Endothelial cell of umbilical vein (primary cell): ENCODE results near the gene MMP19.

ENCODE experiments used
- CTCF ChIP-seq, 2 donors: IDR thresholded peaks; 1 replicate in 1 of 2; 2 replicates in 1 of 2; pipeline ENCODE4 v1.5.1; 2011; ENCODE audit warnings: low read length in 2 of 2, mild to moderate bottlenecking in 2 of 2, moderate library complexity in 2 of 2, control low read depth in 1 of 2, inconsistent platforms in 1 of 2, low read depth in 1 of 2; ENCODE audit not compliant: insufficient read depth in 1 of 2; ENCODE audit errors: extremely low read depth in 1 of 2
- EZH2 ChIP-seq: IDR thresholded peaks from 2 replicates; pipeline ENCODE4 v1.6.1; 2012; ENCODE audit warnings: borderline replicate concordance, low read depth, mild to moderate bottlenecking, moderate library complexity, low read length, inconsistent platforms; ENCODE audit not compliant: severe bottlenecking
- MAX ChIP-seq: IDR thresholded peaks from 2 replicates; pipeline ENCODE4 v1.6.1; 2011; ENCODE audit not compliant: insufficient read depth, insufficient read length
- MYC ChIP-seq: IDR thresholded peaks from one replicate; pipeline ENCODE4 v1.6.1; 2011; ENCODE audit warnings: mild to moderate bottlenecking, low read depth, low read length
- POLR2A ChIP-seq: IDR thresholded peaks from 2 replicates; pipeline ENCODE4 v1.6.1; 2012; ENCODE audit warnings: low read depth, mild to moderate bottlenecking, control low read depth, low read length
- POLR2AphosphoS5 ChIP-seq: IDR thresholded peaks from 2 replicates; pipeline ENCODE4 v1.6.1; 2012; ENCODE audit warnings: low read depth, mild to moderate bottlenecking, control low read depth, low read length, moderate library complexity; ENCODE audit not compliant: insufficient read depth

GRCh38 chr12:55852740-55853139 lies 10.0 kb upstream of the MMP19 start:
- TF ChIP-seq POLR2AphosphoS5 (no peak), EZH2 (no peak), CTCF (IDR thresholded peaks at IDR 0.05; ENCODE audit: extremely low read depth in 1 of 2, insufficient read depth in 1 of 2, low read depth in 1 of 2, low read length in 2 of 2) (no peak), POLR2A (no peak), MYC (no peak), MAX (no peak)
